Gastrocnemius medialis (tissue), 4 donors: ENCODE data around the gene DPCD.

Experiments used
- CTCF ChIP-seq, 5 experiments: fragments of 450-650 bp in 3 of 5; fragments of 200-600 bp in 2 of 5; sonication (generic) in 2 of 5; IDR thresholded peaks in 4 of 5; conservative IDR thresholded peaks in 1 of 5; 1 replicate in 4 of 5; 2 replicates in 1 of 5; pipeline ENCODE4 v1.5.1; 2016 to 2019; ENCODE audit warnings: antibody characterized with exemption in 5 of 5, mild to moderate bottlenecking in 3 of 5, moderate library complexity in 3 of 5
- POLR2A ChIP-seq, 2 donors: fragments of 450-650 bp; IDR thresholded peaks; one replicate each; pipeline ENCODE4 v1.6.1; 2017; ENCODE audit warnings: antibody characterized with exemption in 2 of 2, mild to moderate bottlenecking in 2 of 2, moderate library complexity in 2 of 2

DNA sequence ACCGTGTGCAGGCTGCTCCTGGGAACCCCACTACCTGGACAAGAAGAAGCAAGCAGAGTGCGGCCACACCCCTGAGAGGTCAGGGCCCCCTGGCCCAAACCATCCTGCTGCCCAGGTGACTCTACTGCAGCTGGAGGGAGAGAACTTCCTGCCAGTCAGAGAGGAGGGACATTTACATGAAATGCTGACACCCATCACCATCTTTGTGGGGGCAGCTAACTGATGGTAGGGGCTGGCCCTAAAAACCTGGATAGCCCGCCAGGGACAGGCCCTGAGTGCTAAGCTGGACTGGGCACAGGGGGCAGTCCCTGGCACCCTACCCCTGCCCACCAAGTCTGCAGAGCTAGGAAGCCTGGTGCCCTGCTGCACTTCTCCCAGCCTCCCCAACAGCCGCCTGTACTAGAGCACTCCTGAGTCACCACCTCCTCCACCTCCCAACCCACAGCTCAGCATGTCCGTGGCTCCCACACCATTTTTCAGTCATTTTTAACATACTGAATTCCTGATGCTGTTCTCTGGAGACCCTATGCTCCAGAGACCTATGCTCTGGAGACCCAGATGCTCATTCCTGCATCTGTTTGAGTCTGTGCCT is 27.5 kb downstream of the DPCD start:
- TF ChIP-seq CTCF (IDR thresholded peaks at IDR 0.05 in 4 of 5, conservative IDR thresholded peaks at IDR 0.05 in 1 of 5) (no peak), POLR2A (IDR thresholded peaks at IDR 0.05) (no peak)
